ENCODE results near the gene CHMP2A.

DNA sequence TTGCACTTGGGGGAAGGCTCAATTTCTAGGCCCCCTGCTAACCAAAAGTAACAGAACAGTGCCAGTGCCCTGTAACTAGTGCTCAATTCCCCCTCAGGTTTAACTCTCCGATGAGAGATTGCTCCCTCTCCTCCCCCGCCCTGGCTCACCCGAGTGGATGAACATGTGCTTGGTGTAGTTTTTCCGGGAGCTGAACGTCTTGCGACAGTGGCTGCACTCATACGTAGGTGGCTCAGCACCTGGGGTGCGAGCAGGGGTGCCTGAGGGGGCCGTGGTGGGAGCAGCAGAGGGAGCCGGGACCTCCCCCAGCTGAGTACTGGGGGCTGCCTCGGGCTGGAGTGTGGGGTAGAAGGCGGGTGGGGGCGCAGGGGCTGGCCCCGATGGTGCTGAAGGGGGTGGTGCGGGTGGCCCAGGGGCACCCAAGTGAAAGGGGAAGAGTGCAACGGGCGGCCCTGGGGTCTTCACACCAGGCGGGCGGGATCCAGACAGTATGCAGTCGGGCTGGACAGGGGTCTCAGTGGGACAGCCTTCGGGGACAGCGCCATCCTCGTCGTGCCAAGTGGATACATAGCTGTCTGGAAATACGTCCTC is 38.6 kb downstream of the CHMP2A start:
- TF ChIP-seq, protein P1, sequence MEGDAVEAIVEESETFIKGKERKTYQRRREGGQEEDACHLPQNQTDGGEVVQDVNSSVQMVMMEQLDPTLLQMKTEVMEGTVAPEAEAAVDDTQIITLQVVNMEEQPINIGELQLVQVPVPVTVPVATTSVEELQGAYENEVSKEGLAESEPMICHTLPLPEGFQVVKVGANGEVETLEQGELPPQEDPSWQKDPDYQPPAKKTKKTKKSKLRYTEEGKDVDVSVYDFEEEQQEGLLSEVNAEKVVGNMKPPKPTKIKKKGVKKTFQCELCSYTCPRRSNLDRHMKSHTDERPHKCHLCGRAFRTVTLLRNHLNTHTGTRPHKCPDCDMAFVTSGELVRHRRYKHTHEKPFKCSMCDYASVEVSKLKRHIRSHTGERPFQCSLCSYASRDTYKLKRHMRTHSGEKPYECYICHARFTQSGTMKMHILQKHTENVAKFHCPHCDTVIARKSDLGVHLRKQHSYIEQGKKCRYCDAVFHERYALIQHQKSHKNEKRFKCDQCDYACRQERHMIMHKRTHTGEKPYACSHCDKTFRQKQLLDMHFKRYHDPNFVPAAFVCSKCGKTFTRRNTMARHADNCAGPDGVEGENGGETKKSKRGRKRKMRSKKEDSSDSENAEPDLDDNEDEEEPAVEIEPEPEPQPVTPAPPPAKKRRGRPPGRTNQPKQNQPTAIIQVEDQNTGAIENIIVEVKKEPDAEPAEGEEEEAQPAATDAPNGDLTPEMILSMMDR (IDR thresholded peaks at IDR 0.05) = no peak
- TF ChIP-seq POLR2A (IDR thresholded peaks at IDR 0.05) = no peak

Data from lower leg skin (tissue), 3 donors.